Ishikawa (cell line): ENCODE results near the gene PILRA.

Experiments used
- CEBPB ChIP-seq: IDR thresholded peaks from 2 replicates; pipeline ENCODE4 v1.6.1; 2012
- CREB1 ChIP-seq: IDR thresholded peaks from 2 replicates; pipeline ENCODE4 v1.6.1; 2012; ENCODE audit warnings: low read depth
- EGR1 ChIP-seq: IDR thresholded peaks from 2 replicates; pipeline ENCODE4 v1.6.1; 2012
- EP300 ChIP-seq: IDR thresholded peaks from 2 replicates; pipeline ENCODE4 v1.6.1; 2012; ENCODE audit warnings: borderline replicate concordance
- FOXM1 ChIP-seq: IDR thresholded peaks from 2 replicates; pipeline ENCODE4 v1.6.1; 2012; ENCODE audit warnings: low read depth, borderline replicate concordance
- NFIC ChIP-seq: IDR thresholded peaks from 2 replicates; pipeline ENCODE4 v1.6.1; 2012
- RAD21 ChIP-seq: IDR thresholded peaks from 2 replicates; pipeline ENCODE4 v1.6.1; 2012; ENCODE audit warnings: low read depth
- REST ChIP-seq: IDR thresholded peaks from 2 replicates; pipeline ENCODE4 v1.6.1; 2012; ENCODE audit warnings: low read depth, mild to moderate bottlenecking
- TAF1 ChIP-seq: IDR thresholded peaks from 2 replicates; pipeline ENCODE4 v1.6.1; 2012; ENCODE audit warnings: low read depth, mild to moderate bottlenecking
- TCF12 ChIP-seq: IDR thresholded peaks from 2 replicates; pipeline ENCODE4 v1.6.1; 2012; ENCODE audit warnings: low read depth
- TEAD4 ChIP-seq: IDR thresholded peaks from 2 replicates; pipeline ENCODE4 v1.6.1; 2012
- YY1 ChIP-seq: IDR thresholded peaks from 2 replicates; pipeline ENCODE4 v1.6.1; 2012; ENCODE audit warnings: low read depth
- ZBTB7A ChIP-seq: IDR thresholded peaks from 2 replicates; pipeline ENCODE4 v1.6.1; 2012; ENCODE audit warnings: low read depth
- TF ChIP-seq, protein P1 (sequence below): IDR thresholded peaks from 2 replicates; pipeline ENCODE4 v1.6.1; 2012
- TF ChIP-seq, protein P2 (sequence below): IDR thresholded peaks from 2 replicates; pipeline ENCODE4 v1.6.1; 2012

PILRA gene

GRCh38 chr7:100373261-100373831, at the start of gene PILRA:
Gene PILRA, plus strand, starts transcription at chr7:100373487. Its CDS starts 170 bp downstream, at chr7:100373657.
- TF ChIP-seq REST (no peak), CREB1 (no peak), EGR1 (no peak), FOXM1 (no peak), CEBPB (no peak), EP300 (no peak), TAF1 (no peak), ZBTB7A (no peak), RAD21 (no peak), TCF12 (no peak), YY1 (no peak), NFIC (no peak), TEAD4 (no peak)
- TF ChIP-seq, protein P1, sequence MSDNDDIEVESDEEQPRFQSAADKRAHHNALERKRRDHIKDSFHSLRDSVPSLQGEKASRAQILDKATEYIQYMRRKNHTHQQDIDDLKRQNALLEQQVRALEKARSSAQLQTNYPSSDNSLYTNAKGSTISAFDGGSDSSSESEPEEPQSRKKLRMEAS: no peak
- TF ChIP-seq, protein P2, sequence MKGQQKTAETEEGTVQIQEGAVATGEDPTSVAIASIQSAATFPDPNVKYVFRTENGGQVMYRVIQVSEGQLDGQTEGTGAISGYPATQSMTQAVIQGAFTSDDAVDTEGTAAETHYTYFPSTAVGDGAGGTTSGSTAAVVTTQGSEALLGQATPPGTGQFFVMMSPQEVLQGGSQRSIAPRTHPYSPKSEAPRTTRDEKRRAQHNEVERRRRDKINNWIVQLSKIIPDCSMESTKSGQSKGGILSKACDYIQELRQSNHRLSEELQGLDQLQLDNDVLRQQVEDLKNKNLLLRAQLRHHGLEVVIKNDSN: no peak

DNA sequence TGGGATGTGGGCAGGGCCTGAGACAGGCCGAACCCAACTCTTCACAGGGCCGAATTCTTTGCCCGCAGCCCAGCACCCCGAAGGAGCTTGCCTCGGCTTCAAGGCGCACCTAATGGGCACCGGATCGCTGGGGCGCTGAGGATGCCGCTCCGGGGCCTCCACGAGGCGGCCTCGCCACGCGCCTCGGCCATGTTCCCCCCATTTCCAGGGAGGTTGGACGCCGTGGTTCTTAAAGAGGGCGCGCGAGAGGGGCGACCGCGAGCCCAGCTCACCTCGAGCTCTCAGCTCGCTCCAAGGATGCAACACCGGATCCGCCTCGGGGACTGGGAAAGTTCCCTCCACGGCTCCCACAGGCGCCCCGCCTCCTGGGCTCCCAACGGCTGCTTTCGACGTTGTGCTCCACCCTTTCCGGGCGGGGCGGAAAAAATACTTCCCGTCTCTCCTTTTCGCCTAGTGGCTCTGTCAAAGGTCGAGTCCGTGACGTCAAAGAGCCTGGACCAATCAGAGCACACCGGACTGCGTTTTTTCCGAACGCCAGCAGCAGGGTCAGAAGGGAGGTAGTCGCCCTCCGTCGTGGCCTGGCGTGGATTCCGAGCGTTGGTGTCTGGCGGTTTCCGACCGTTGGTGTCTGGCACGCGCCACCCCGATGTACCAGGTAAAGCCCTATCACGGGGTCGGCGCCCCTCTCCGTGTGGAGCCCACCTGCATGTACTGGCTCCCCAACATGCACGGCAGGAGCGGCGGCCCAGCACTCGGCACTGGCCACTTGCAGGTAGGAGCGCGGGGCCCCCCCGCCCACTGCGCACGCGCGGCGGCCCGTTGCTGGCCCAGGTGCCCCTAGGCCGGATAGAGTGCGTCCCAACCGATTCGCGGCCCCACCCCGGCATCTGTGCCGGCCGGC, 37.5 kb upstream of the PILRA start:
- TF ChIP-seq TAF1 (peak; percentile 78; the same call in 1 of the 2 replicates), YY1 (peak; percentile 6; the same call in 1 of the 2 replicates), TCF12 (peak; percentile 48; the same call in 1 of the 2 replicates), FOXM1 (peak; percentile 50; the same call in 1 of the 2 replicates), CREB1 (peak; percentile 75; the same call in 1 of the 2 replicates), TEAD4 (peak; percentile 44; the same call in 1 of the 2 replicates), EP300 (peak; percentile 26; the same call in 1 of the 2 replicates), NFIC (0 out of 2 replicates have a peak, but pooled peaks have one; percentile 14)
- TF ChIP-seq, protein P1: peak; percentile 75

DNA sequence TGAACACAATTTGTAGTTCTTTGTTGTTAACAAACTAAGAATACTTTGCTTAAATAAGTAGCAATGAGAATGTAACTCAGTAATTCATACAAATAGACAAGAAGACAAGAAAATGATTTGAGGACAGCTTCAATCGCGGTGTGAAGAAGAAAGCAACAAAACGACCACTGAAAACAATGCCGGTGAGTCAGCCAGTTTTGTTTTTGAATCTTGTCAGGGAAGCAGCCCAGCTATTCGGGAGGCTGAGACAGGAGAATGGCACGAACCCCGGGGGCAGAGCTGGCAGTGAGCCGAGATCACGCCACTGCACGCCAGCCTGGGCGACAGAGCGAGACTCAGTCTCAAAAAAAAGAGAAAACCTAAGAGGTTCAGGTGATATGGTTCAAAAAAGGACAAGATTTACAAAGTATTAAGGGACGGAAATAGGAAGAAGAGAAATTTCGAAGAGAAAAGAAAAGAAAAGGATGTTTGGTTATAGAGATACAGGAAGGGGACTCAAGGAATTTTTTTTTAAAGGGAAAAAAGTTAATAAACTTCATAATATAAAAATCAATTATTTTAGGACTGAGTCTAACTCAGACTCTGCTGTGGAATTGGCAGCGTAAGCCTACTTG, 35.1 kb upstream of the PILRA start:
- TF ChIP-seq NFIC (peak; percentile 69), TEAD4 (0 out of 2 replicates have a peak, but pooled peaks have one; percentile 23), EP300 (peak; percentile 31; the same call in 1 of the 2 replicates)

- TF ChIP-seq EGR1: no peak
- TF ChIP-seq FOXM1: no peak
- TF ChIP-seq CREB1: no peak
- no peak for TF ChIP-seq EP300
- no peak for TF ChIP-seq ZBTB7A
- no peak for TF ChIP-seq TAF1
- no peak for TF ChIP-seq TCF12
- TF ChIP-seq REST: no peak
- TF ChIP-seq TEAD4: no peak
- TF ChIP-seq RAD21: no peak
- TF ChIP-seq, protein P2: no peak
- TF ChIP-seq NFIC: no peak
- no peak for TF ChIP-seq YY1
- no peak for TF ChIP-seq CEBPB
- TF ChIP-seq, protein P1: no peak
Measured at GRCh38 chr7:100342765-100343164, 30.5 kb upstream of the PILRA start.
